ENCODE measurements around the gene DCHS2. TPM values are rescaled to one million over a fixed set of nuclear protein-coding genes. Genes with fewer than 3 reads are reported as not detected.
A peak's percentile ranks its signal among the peaks of the same experiment; 100 is the strongest.

Gene DCHS2
- total RNA-seq, 2 experiments from 2014 or later, result not detected

GRCh38 chr4:154507156-154507555 is 15.6 kb upstream of the DCHS2 start:
- CTCF ChIA-PET, result interaction anchor here (1.2 to 2.2 kb wide), 5 partner anchors 9 to 721 kb away, joined by 3 to 6 read pairs (median 5); no protein-coding TSS in a partner anchor
- POLR2A ChIA-PET, result no interaction called here
- no peak overlapping the region for H3K27ac Mint-ChIP-seq
- no peaks in the 10 kb centered on the region for H3K9me3 Mint-ChIP-seq
- peaks cover 18% of the 10 kb centered on the region for H3K27me3 Mint-ChIP-seq
- H3K4me3 Mint-ChIP-seq, result no peak overlapping the region
- H3K36me3 Mint-ChIP-seq, result no peaks in the 10 kb centered on the region
- no peak for DNase-seq
- H3K4me1 Mint-ChIP-seq (ENCODE audit: low read depth), result no peaks in the 10 kb centered on the region
- intact Hi-C loops (cut with micrococcal nuclease), result no loop called here

GRCh38 chr4:154506253-154506652 is 14.7 kb upstream of the DCHS2 start:
- no peak overlapping the region for H3K27ac Mint-ChIP-seq
- H3K36me3 Mint-ChIP-seq, result no peaks in the 10 kb centered on the region
- H3K27me3 Mint-ChIP-seq, result peaks cover 17% of the 10 kb centered on the region
- intact Hi-C loops (cut with micrococcal nuclease), result loop anchor here (1.0 kb wide), 1 partner anchor 173 kb away; no protein-coding TSS in a partner anchor
- no peak for DNase-seq
- H3K9me3 Mint-ChIP-seq, result no peaks in the 10 kb centered on the region
- CTCF ChIA-PET, result interaction anchor here (1.2 to 2.2 kb wide), 4 partner anchors 11 to 720 kb away, joined by 4 to 6 read pairs (median 6); no protein-coding TSS in a partner anchor
- H3K4me3 Mint-ChIP-seq, result no peak overlapping the region
- H3K4me1 Mint-ChIP-seq (ENCODE audit: low read depth), result no peaks in the 10 kb centered on the region
- POLR2A ChIA-PET, result no interaction called here

GRCh38 chr4:154503598-154503997 is 12.0 kb upstream of the DCHS2 start:
- DNase-seq, result no peak
- H3K9me3 Mint-ChIP-seq, result no peaks in the 10 kb centered on the region
- CTCF ChIA-PET, result interaction anchor here (0.9 to 1.0 kb wide), 3 partner anchors 13 to 717 kb away, joined by 3 to 5 read pairs (median 5); no protein-coding TSS in a partner anchor
- intact Hi-C loops (cut with micrococcal nuclease), result no loop called here
- H3K4me3 Mint-ChIP-seq, result no peak overlapping the region
- no peaks in the 10 kb centered on the region for H3K4me1 Mint-ChIP-seq (ENCODE audit: low read depth)
- POLR2A ChIA-PET, result no interaction called here
- peaks cover 22% of the 10 kb centered on the region for H3K27me3 Mint-ChIP-seq
- no peak overlapping the region for H3K27ac Mint-ChIP-seq
- H3K36me3 Mint-ChIP-seq, result no peaks in the 10 kb centered on the region

GRCh38 chr4:154502111-154502510 is 10.5 kb upstream of the DCHS2 start:
- H3K4me3 Mint-ChIP-seq, result no peak overlapping the region
- POLR2A ChIA-PET, result no interaction called here
- intact Hi-C loops (cut with micrococcal nuclease), result no loop called here
- no peak overlapping the region for H3K27ac Mint-ChIP-seq
- H3K9me3 Mint-ChIP-seq, result no peaks in the 10 kb centered on the region
- H3K36me3 Mint-ChIP-seq, result no peaks in the 10 kb centered on the region
- CTCF ChIA-PET, result no interaction called here
- no peak for DNase-seq
- H3K27me3 Mint-ChIP-seq, result peaks cover 22% of the 10 kb centered on the region
- no peaks in the 10 kb centered on the region for H3K4me1 Mint-ChIP-seq (ENCODE audit: low read depth)

GRCh38 chr4:154497889-154498288 is 6.3 kb upstream of the DCHS2 start:
- POLR2A ChIA-PET, result no interaction called here
- Mint-ChIP-seq H3K27ac (no peak overlapping the region), H3K9me3 (no peaks in the 10 kb centered on the region), H3K4me1 (ENCODE audit: low read depth) (no peaks in the 10 kb centered on the region), H3K4me3 (no peak overlapping the region), H3K27me3 (peaks cover 18% of the 10 kb centered on the region), H3K36me3 (no peaks in the 10 kb centered on the region)
- no peak for DNase-seq
- intact Hi-C loops (cut with micrococcal nuclease), result no loop called here
- CTCF ChIA-PET, result interaction anchor here (1.4 kb wide), 1 partner anchor 10 kb away, joined by 3 read pairs; no protein-coding TSS in a partner anchor

GRCh38 chr4:154495867-154496266 is 4.3 kb upstream of the DCHS2 start:
- Mint-ChIP-seq H3K27me3 (peaks cover 31% of the 10 kb centered on the region), H3K4me3 (no peak overlapping the region), H3K4me1 (ENCODE audit: low read depth) (peaks cover 13% of the 10 kb centered on the region), H3K36me3 (no peaks in the 10 kb centered on the region), H3K27ac (no peak overlapping the region), H3K9me3 (no peaks in the 10 kb centered on the region)
- ChIA-PET POLR2A (no interaction called here), CTCF (no interaction called here)
- no peak for DNase-seq
- intact Hi-C loops (cut with micrococcal nuclease), result no loop called here

- H3K27me3 Mint-ChIP-seq, result peaks cover 50% of the 10 kb centered on the region
- no peak for DNase-seq
- ChIA-PET CTCF (no interaction called here), POLR2A (no interaction called here)
- H3K9me3 Mint-ChIP-seq, result no peaks in the 10 kb centered on the region
- H3K36me3 Mint-ChIP-seq, result no peaks in the 10 kb centered on the region
- intact Hi-C loops (cut with micrococcal nuclease), result no loop called here
- H3K4me1 Mint-ChIP-seq (ENCODE audit: low read depth), result peaks cover 17% of the 10 kb centered on the region
- no peak overlapping the region for H3K27ac Mint-ChIP-seq
- peak overlapping the region; percentile 37 for H3K4me3 Mint-ChIP-seq
Measured at GRCh38 chr4:154492288-154492687, 689 bp upstream of the DCHS2 start.

GRCh38 chr4:154490583-154491340 is 837 bp downstream of the DCHS2 start:
- no peaks in the 10 kb centered on the region for H3K9me3 Mint-ChIP-seq
- H3K4me3 Mint-ChIP-seq, result peak overlapping the region; percentile 63
- H3K36me3 Mint-ChIP-seq, result no peaks in the 10 kb centered on the region
- intact Hi-C loops (cut with micrococcal nuclease), result loop anchor here (2.0 kb wide), 1 partner anchor 700 kb away; no protein-coding TSS in a partner anchor
- no peak overlapping the region for H3K27ac Mint-ChIP-seq
- H3K4me1 Mint-ChIP-seq (ENCODE audit: low read depth), result peaks cover 17% of the 10 kb centered on the region
- H3K27me3 Mint-ChIP-seq, result peaks cover 55% of the 10 kb centered on the region
- ChIA-PET CTCF (interaction anchor here (0.7 kb wide), 1 partner anchor 75 kb away, joined by 4 read pairs; no protein-coding TSS in a partner anchor), POLR2A (no interaction called here)
- peak; percentile 43 for DNase-seq

- no peak overlapping the region for H3K27ac Mint-ChIP-seq
- H3K27me3 Mint-ChIP-seq, result peaks cover 55% of the 10 kb centered on the region
- H3K36me3 Mint-ChIP-seq, result no peaks in the 10 kb centered on the region
- no peak for DNase-seq
- intact Hi-C loops (cut with micrococcal nuclease), result loop anchor here (2.0 kb wide), 1 partner anchor 699 kb away; no protein-coding TSS in a partner anchor
- ChIA-PET POLR2A (no interaction called here), CTCF (no interaction called here)
- H3K4me3 Mint-ChIP-seq, result no peak overlapping the region
- H3K9me3 Mint-ChIP-seq, result no peaks in the 10 kb centered on the region
- peaks cover 17% of the 10 kb centered on the region for H3K4me1 Mint-ChIP-seq (ENCODE audit: low read depth)
Measured at GRCh38 chr4:154490234-154490582, 1.4 kb downstream of the DCHS2 start.

- Mint-ChIP-seq H3K4me1 (ENCODE audit: low read depth) (peaks cover 17% of the 10 kb centered on the region), H3K4me3 (no peak overlapping the region), H3K27me3 (peaks cover 55% of the 10 kb centered on the region), H3K27ac (no peak overlapping the region), H3K9me3 (no peaks in the 10 kb centered on the region), H3K36me3 (no peaks in the 10 kb centered on the region)
- DNase-seq, result no peak
- intact Hi-C loops (cut with micrococcal nuclease), result loop anchor here (2.0 kb wide), 1 partner anchor 699 kb away; no protein-coding TSS in a partner anchor
- ChIA-PET POLR2A (no interaction called here), CTCF (no interaction called here)
Measured at GRCh38 chr4:154489558-154490233, 1.9 kb downstream of the DCHS2 start.

- Mint-ChIP-seq H3K4me1 (ENCODE audit: low read depth) (peaks cover 13% of the 10 kb centered on the region), H3K4me3 (no peak overlapping the region), H3K27me3 (peaks cover 41% of the 10 kb centered on the region), H3K9me3 (no peaks in the 10 kb centered on the region), H3K27ac (no peak overlapping the region), H3K36me3 (no peaks in the 10 kb centered on the region)
- ChIA-PET CTCF (no interaction called here), POLR2A (no interaction called here)
- intact Hi-C loops (cut with micrococcal nuclease), result no loop called here
- no peak for DNase-seq
Measured at GRCh38 chr4:154487145-154487544, 4.5 kb downstream of the DCHS2 start.

- Mint-ChIP-seq H3K27me3 (peaks cover 23% of the 10 kb centered on the region), H3K36me3 (no peaks in the 10 kb centered on the region), H3K4me1 (ENCODE audit: low read depth) (no peaks in the 10 kb centered on the region), H3K4me3 (no peak overlapping the region), H3K9me3 (no peaks in the 10 kb centered on the region), H3K27ac (no peak overlapping the region)
- CTCF ChIA-PET, result interaction anchor here (0.6 to 0.7 kb wide), 2 partner anchors 278 to 1325 kb away, joined by 3 to 5 read pairs; no protein-coding TSS in a partner anchor
- POLR2A ChIA-PET, result no interaction called here
- no peak for DNase-seq
- intact Hi-C loops (cut with micrococcal nuclease), result no loop called here
Measured at GRCh38 chr4:154485127-154485773, 6.3 kb downstream of the DCHS2 start.
